Peyer's patch (tissue), 4 donors: ENCODE measurements around the gene MAP6D1. TPM values are rescaled to one million over a fixed set of nuclear protein-coding genes. Genes with fewer than 3 reads are reported as not detected.
"Not testable (repeated sequence)": the region's sequence is repeated elsewhere in the genome, so short reads cannot be mapped to it uniquely, and the experiment has no call there.

Experiments used
- DNase-seq, 3 donors: peaks; one replicate each; pipeline ENCODE4 v3.0.0-alpha.2; 2017 to 2019
- H3K27ac ChIP-seq, 4 donors: fragments of 200-600 bp; sonication (generic); one replicate each; pipeline ENCODE4 v1.5.1; 2016 to 2019
- H3K27me3 ChIP-seq, 2 donors: fragments of 200-600 bp; sonication (generic); one replicate each; pipeline ENCODE4 v1.5.1; 2019
- H3K36me3 ChIP-seq, 3 donors: fragments of 200-600 bp; sonication (generic); one replicate each; pipeline ENCODE4 v1.5.1; 2016 to 2019
- H3K4me1 ChIP-seq, 4 donors: fragments of 200-600 bp; sonication (generic); one replicate each; pipeline ENCODE4 v1.5.1; 2016 to 2019
- H3K4me3 ChIP-seq, 4 donors: fragments of 200-600 bp; sonication (generic); 1 replicate in 3 of 4; 2 replicates in 1 of 4; pipeline ENCODE4 v1.5.1; 2016 to 2019; ENCODE audit warnings: mild to moderate bottlenecking in 1 of 4
- H3K9me3 ChIP-seq, 4 donors: fragments of 200-600 bp; sonication (generic); one replicate each; pipeline ENCODE4 v1.5.1; 2016 to 2019; ENCODE audit warnings: mild to moderate bottlenecking in 1 of 4
- CTCF ChIP-seq, 6 experiments: fragments of 450-650 bp in 4 of 6; fragments of 200-600 bp in 2 of 6; sonication (generic) in 1 of 6; IDR thresholded peaks; one replicate each; pipeline ENCODE4 v1.5.1; 2017 to 2019; ENCODE audit warnings: antibody characterized with exemption in 6 of 6, mild to moderate bottlenecking in 3 of 6, moderate library complexity in 1 of 6
- POLR2A ChIP-seq, 2 donors: fragments of 450-650 bp; IDR thresholded peaks; one replicate each; pipeline ENCODE4 v1.5.1; 2017; ENCODE audit warnings: antibody characterized with exemption in 2 of 2, mild to moderate bottlenecking in 2 of 2, moderate library complexity in 2 of 2
- total RNA-seq, 4 donors: library from RNA; depleted of rRNA; stranded (reverse); fragments of >200 nt; gene quantifications; one replicate each; pipeline ENCODE4 v1.1.0, GENCODE V29; 2016

MAP6D1 gene
- total RNA-seq, 4 donors from 2014 or later = 1.8 to 9.9 (median 2.0) TPM; not detected in 1

GRCh38 chr3:183789826-183790225, 35.6 kb downstream of the MAP6D1 start:
- Histone ChIP-seq H3K36me3 (peaks cover 0 to 74% (median 0%) of the 10 kb centered on the region in 3 donors), H3K4me3 (no peak overlapping the region), H3K4me1 (no peaks in the 10 kb centered on the region), H3K9me3 (no peaks in the 10 kb centered on the region), H3K27me3 (no peaks in the 10 kb centered on the region), H3K27ac (no peak overlapping the region)
- TF ChIP-seq CTCF (IDR thresholded peaks at IDR 0.05) = no peak
- TF ChIP-seq POLR2A (IDR thresholded peaks at IDR 0.05) = no peak
- DNase-seq = no peak

GRCh38 chr3:183784503-183784902, 40.9 kb downstream of the MAP6D1 start:
- not testable (repeated sequence) for H3K4me3 ChIP-seq, H3K9me3 ChIP-seq, H3K4me1 ChIP-seq, DNase-seq, H3K27me3 ChIP-seq, H3K27ac ChIP-seq
- H3K36me3 ChIP-seq = peaks cover 0 to 71% (median 0%) of the 10 kb centered on the region in 3 donors

GRCh38 chr3:183782576-183783276, 42.7 kb downstream of the MAP6D1 start:
- Histone ChIP-seq H3K27ac (no peak overlapping the region), H3K36me3 (peaks cover 0 to 77% (median 0%) of the 10 kb centered on the region in 3 donors), H3K4me1 (no peaks in the 10 kb centered on the region), H3K4me3 (no peak overlapping the region), H3K27me3 (no peaks in the 10 kb centered on the region), H3K9me3 (no peaks in the 10 kb centered on the region)
- TF ChIP-seq POLR2A (IDR thresholded peaks at IDR 0.05) (no peak), CTCF (IDR thresholded peaks at IDR 0.05) (no peak)
- DNase-seq = no peak

GRCh38 chr3:183781246-183781645, 44.1 kb downstream of the MAP6D1 start:
- no peaks in the 10 kb centered on the region for H3K27me3 ChIP-seq
- TF ChIP-seq CTCF (IDR thresholded peaks at IDR 0.05) (no peak), POLR2A (IDR thresholded peaks at IDR 0.05) (no peak)
- DNase-seq = no peak
- H3K36me3 ChIP-seq = peaks cover 0 to 71% (median 0%) of the 10 kb centered on the region in 3 donors
- no peak overlapping the region for H3K27ac ChIP-seq
- no peak overlapping the region for H3K4me3 ChIP-seq
- no peaks in the 10 kb centered on the region for H3K9me3 ChIP-seq
- peaks cover 0 to 2% (median 0%) of the 10 kb centered on the region in 4 donors for H3K4me1 ChIP-seq

GRCh38 chr3:183779896-183780465, 45.4 kb downstream of the MAP6D1 start:
- Histone ChIP-seq H3K4me1 (peaks cover 0 to 3% (median 0%) of the 10 kb centered on the region in 4 donors), H3K9me3 (no peaks in the 10 kb centered on the region), H3K27ac (no peak overlapping the region), H3K4me3 (no peak overlapping the region), H3K27me3 (no peaks in the 10 kb centered on the region), H3K36me3 (peaks cover 0 to 62% (median 0%) of the 10 kb centered on the region in 3 donors)
- TF ChIP-seq POLR2A (IDR thresholded peaks at IDR 0.05) (no peak), CTCF (IDR thresholded peaks at IDR 0.05) (no peak)
- DNase-seq = no peak

- Histone ChIP-seq H3K27me3 (no peaks in the 10 kb centered on the region), H3K4me1 (peaks cover 0 to 3% (median 0%) of the 10 kb centered on the region in 4 donors), H3K9me3 (no peaks in the 10 kb centered on the region), H3K27ac (no peak overlapping the region), H3K36me3 (peaks cover 0 to 65% (median 0%) of the 10 kb centered on the region in 3 donors), H3K4me3 (no peak overlapping the region)
- TF ChIP-seq CTCF (IDR thresholded peaks at IDR 0.05) (no peak), POLR2A (IDR thresholded peaks at IDR 0.05) (no peak)
- DNase-seq = no peak
Observed at GRCh38 chr3:183777016-183777618, 48.3 kb downstream of the MAP6D1 start.

DNA sequence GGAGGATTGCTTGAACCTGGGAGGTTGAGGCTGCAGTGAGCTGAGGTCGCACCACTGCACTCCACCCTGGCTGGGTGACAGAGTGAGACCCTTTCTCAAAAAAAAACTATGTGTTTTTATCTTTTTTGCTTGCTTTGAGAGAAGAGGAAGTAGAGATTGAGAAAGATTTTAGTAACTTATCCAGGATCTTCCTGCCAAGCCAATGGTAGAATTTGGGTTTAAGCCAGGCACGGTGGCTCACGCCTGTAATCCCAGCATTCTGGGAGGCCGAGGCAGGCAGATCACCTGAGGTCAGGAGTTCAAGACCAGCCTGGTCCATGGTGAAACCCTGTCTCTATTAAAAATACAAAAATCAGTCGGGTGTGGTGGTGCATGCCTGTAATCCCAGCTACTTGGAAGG, 48.9 kb downstream of the MAP6D1 start:
- peak overlapping the region in 1 of 4 donors; percentile 0 for H3K27ac ChIP-seq
- not testable (repeated sequence) for H3K27me3 ChIP-seq, H3K9me3 ChIP-seq, H3K4me3 ChIP-seq, H3K4me1 ChIP-seq, DNase-seq
- H3K36me3 ChIP-seq = peaks cover 0 to 60% (median 0%) of the 10 kb centered on the region in 3 donors
